Prostate gland (tissue), 2 donors: Measurements from ENCODE around the gene FMNL1. TPM values are rescaled to one million over a fixed set of nuclear protein-coding genes. Genes with fewer than 3 reads are reported as not detected.

Experiments
- DNase-seq: peaks from one replicate; pipeline ENCODE4 v3.0.0-alpha.2; 2019; ENCODE audit warnings: low spot score
- H3K27ac ChIP-seq, 2 donors: fragments of 200-600 bp; sonication (generic); 2 replicates each; pipeline ENCODE4 v1.5.1; 2017 to 2019
- H3K27me3 ChIP-seq: fragments of 200-600 bp; sonication (generic); replicated peaks from 2 replicates; pipeline ENCODE4 v1.5.1; 2019; ENCODE audit not compliant: insufficient read depth
- H3K36me3 ChIP-seq, 2 donors: fragments of 200-600 bp; sonication (generic); 1 replicate in 1 of 2; 2 replicates in 1 of 2; pipeline versions ENCODE4 v1.5.1 to v1.8.1; 2017 to 2019
- H3K4me1 ChIP-seq: fragments of 200-600 bp; sonication (generic); replicated peaks from 2 replicates; pipeline ENCODE4 v1.5.1; 2019
- H3K4me3 ChIP-seq, 2 donors: fragments of 200-600 bp; sonication (generic); 2 replicates each; pipeline ENCODE4 v1.5.1; 2017 to 2019
- H3K9me3 ChIP-seq: fragments of 200-600 bp; sonication (generic); 2 replicates; pipeline ENCODE4 v1.5.1; 2017
- POLR2A ChIP-seq: fragments of 450-650 bp; IDR thresholded peaks from one replicate; pipeline ENCODE4 v1.6.1; 2016; ENCODE audit warnings: antibody characterized with exemption, mild to moderate bottlenecking
- POLR2AphosphoS5 ChIP-seq: sonication (generic); formaldehyde crosslinking; IDR thresholded peaks from one replicate; pipeline ENCODE4 v1.6.1; 2017; ENCODE audit warnings: antibody characterized with exemption
- WGBS: methylation state at CpG from one replicate; pipeline ENCODE4 v1.1.5; 2018; 5-methylcytosine and 5-hydroxymethylcytosine counted together
- intact Hi-C: fragments of 100-400 bp; cut with DNase I; formaldehyde crosslinking; loops from one replicate; pipeline ENCODE4 v1.14.2; 2022
- total RNA-seq, 2 donors: library from RNA; depleted of rRNA; stranded (reverse); fragments of >200 nt; gene quantifications; one replicate each; pipeline ENCODE4 v1.1.0, GENCODE V29; 2016
- TF ChIP-seq, protein P1 (sequence below), 4 experiments: fragments of 200-600 bp in 2 of 4; fragments of 450-650 bp in 2 of 4; sonication (generic) in 2 of 4; IDR thresholded peaks; 1 replicate in 3 of 4; 2 replicates in 1 of 4; pipeline ENCODE4 v1.5.1; 2016 to 2019; ENCODE audit warnings: antibody characterized with exemption in 4 of 4, mild to moderate bottlenecking in 2 of 4, moderate library complexity in 2 of 4

FMNL1 gene
- total RNA-seq, 2 donors from 2014 or later: 3.6 to 12.2 TPM

DNA sequence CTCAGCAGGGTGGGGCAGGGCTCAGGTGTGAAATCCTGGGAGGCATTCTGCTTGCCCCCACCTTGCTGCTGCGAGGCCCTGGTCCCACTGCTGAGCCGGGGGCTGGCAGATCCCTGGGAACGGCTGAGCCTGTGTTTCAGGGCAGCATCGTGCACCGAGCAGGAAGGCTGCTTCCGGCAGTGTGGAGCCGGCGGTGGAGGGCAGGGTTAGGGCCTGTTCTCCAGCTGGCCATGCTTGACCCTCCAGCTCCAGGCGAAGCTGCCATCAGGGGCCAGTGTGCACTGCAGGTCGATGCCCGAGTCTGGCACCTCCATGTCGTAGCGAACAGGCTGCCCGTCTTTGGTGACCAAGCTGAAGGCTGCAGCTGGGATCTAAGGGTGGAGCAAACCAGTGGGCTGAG is 42.7 kb downstream of the FMNL1 start:
- Histone ChIP-seq H3K27ac (no peak overlapping the region), H3K27me3 (no peaks in the 10 kb centered on the region), H3K9me3 (no peaks in the 10 kb centered on the region), H3K4me1 (peaks cover 7% of the 10 kb centered on the region), H3K36me3 (peaks cover 11 to 16% of the 10 kb centered on the region in 2 donors), H3K4me3 (no peak overlapping the region)
- intact Hi-C loops: no loop called here
- WGBS: 84% methylated on average over 7 of the region's 14 CpGs
- DNase-seq: no peak
- TF ChIP-seq POLR2AphosphoS5: no peak
- TF ChIP-seq, protein P1, sequence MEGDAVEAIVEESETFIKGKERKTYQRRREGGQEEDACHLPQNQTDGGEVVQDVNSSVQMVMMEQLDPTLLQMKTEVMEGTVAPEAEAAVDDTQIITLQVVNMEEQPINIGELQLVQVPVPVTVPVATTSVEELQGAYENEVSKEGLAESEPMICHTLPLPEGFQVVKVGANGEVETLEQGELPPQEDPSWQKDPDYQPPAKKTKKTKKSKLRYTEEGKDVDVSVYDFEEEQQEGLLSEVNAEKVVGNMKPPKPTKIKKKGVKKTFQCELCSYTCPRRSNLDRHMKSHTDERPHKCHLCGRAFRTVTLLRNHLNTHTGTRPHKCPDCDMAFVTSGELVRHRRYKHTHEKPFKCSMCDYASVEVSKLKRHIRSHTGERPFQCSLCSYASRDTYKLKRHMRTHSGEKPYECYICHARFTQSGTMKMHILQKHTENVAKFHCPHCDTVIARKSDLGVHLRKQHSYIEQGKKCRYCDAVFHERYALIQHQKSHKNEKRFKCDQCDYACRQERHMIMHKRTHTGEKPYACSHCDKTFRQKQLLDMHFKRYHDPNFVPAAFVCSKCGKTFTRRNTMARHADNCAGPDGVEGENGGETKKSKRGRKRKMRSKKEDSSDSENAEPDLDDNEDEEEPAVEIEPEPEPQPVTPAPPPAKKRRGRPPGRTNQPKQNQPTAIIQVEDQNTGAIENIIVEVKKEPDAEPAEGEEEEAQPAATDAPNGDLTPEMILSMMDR (IDR thresholded peaks at IDR 0.05): no peak
- TF ChIP-seq POLR2A: no peak

DNA sequence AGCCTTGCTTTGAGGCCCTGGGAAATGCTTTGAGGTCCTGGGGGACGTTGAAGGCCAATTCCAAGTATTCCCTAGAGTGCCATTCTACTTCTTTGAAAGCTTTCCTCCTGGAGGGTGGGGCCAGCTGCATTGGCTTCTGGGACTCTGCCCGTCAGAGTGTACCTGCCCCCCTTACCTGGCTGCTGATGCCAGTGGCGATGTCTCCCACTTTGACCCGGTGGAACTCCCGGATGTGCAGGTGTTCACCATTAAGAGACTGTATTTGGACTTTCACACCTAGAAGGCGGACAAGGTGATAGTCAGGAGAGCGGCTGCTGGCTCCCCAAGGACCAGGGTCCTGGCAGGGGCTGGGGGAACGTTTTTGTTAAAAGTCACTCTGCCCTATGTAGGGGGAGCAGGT is 43.3 kb downstream of the FMNL1 start:
- no peak for TF ChIP-seq POLR2AphosphoS5
- TF ChIP-seq, protein P1 (IDR thresholded peaks at IDR 0.05): no peak
- TF ChIP-seq POLR2A: no peak
- intact Hi-C loops: no loop called here
- WGBS: 85% methylated on average over 8 of the region's 8 CpGs
- Histone ChIP-seq H3K36me3 (peaks cover 14 to 21% of the 10 kb centered on the region in 2 donors), H3K4me3 (no peak overlapping the region), H3K27ac (no peak overlapping the region), H3K9me3 (no peaks in the 10 kb centered on the region), H3K4me1 (peaks cover 7% of the 10 kb centered on the region), H3K27me3 (no peaks in the 10 kb centered on the region)
- no peak for DNase-seq

DNA sequence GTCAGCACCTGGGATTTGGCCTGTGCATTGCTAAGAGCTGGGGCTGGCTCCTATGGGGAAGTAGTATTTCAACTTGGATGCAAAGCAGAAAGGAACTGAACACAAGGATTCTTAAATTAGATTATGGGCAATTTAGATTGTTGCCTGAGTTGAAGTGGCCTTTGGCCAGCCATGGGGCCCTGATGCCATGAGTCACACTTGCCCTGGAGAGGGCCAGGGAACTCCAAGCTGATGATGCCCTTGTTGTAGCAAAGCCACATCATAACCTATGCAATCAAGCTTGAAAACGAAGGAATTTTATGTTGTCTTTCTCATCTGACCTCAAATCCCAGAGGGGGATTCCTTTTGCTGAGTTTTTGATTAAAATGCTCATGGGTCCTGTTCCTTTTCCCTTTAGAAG is 44.1 kb downstream of the FMNL1 start:
- Histone ChIP-seq H3K27me3 (no peaks in the 10 kb centered on the region), H3K4me1 (peaks cover 7% of the 10 kb centered on the region), H3K36me3 (peaks cover 16 to 22% of the 10 kb centered on the region in 2 donors), H3K27ac (no peak overlapping the region), H3K4me3 (no peak overlapping the region), H3K9me3 (no peaks in the 10 kb centered on the region)
- intact Hi-C loops: no loop called here
- DNase-seq: no peak
- 86% methylated on average over 1 of the region's 1 CpG for WGBS
- TF ChIP-seq, protein P1 (IDR thresholded peaks at IDR 0.05): no peak
- TF ChIP-seq POLR2A: no peak

DNA sequence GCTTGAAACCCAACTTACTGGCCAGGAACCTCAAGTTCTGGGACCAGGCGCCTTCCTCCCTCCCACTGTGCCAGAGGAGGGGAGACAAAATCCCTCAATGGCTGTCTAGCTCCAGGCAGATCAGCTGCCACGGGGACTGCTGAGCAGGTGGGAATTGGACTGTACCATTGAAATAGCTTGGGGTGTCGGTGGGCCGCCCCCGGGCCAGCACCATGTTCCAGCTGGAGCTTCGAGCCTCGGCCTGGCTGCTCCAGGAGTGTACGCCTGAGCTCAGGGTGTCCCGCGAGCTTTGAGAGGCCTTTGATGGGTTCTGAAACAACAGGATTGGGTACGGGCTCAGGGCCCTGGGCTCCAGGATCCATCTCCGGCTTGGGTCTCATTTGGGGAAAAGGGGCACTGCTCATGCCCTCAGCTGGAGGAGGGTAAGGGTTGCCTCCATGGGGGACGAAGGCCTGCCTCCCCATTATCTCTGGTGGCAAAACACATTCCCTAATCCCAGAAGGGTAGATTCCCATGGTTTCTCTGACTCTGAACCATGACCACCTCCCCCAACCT is 44.8 kb downstream of the FMNL1 start:
- no peak for DNase-seq
- intact Hi-C loops: no loop called here
- Histone ChIP-seq H3K27me3 (no peaks in the 10 kb centered on the region), H3K4me3 (no peak overlapping the region), H3K9me3 (no peaks in the 10 kb centered on the region), H3K4me1 (peaks cover 7% of the 10 kb centered on the region), H3K27ac (no peak overlapping the region), H3K36me3 (peaks cover 18 to 22% of the 10 kb centered on the region in 2 donors)
- TF ChIP-seq, protein P1 (IDR thresholded peaks at IDR 0.05): no peak
- TF ChIP-seq POLR2A: no peak
- no peak for TF ChIP-seq POLR2AphosphoS5
- 89% methylated on average over 13 of the region's 13 CpGs for WGBS

DNA sequence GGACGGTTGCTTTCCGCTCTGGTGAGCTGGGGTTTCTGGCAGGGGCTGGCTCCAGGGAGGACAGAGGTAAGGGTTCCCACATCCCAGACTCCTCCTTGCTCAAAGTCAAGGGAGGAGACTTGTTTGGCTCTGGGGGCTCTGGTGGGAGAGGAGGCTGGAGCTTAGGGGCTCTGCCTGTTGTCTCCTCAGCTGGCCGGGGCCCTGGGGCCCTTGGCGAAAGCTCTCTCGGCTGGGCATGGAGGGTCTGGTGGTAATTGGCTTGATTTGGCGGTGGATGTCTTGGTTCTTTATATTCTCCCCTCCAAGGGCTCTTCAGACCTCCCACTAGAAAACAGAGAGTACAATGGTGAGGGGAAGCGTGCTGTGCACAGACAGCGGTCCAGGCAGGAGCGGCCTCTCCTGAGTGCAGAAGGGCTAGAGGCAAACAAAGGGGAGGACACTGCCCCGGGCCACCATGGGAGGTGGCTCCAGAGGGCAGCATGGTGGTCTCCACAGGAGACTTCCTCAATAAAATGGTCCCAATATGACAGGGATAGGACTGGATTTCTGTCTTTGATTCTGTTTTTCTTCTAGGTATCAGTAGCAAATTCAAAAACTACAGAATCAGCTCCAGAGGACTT is 45.9 kb downstream of the FMNL1 start:
- H3K36me3 ChIP-seq: peaks cover 18 to 22% of the 10 kb centered on the region in 2 donors
- H3K9me3 ChIP-seq: no peaks in the 10 kb centered on the region
- intact Hi-C loops: no loop called here
- H3K4me3 ChIP-seq: no peak overlapping the region
- 89% methylated on average over 10 of the region's 10 CpGs for WGBS
- peaks cover 3% of the 10 kb centered on the region for H3K4me1 ChIP-seq
- no peaks in the 10 kb centered on the region for H3K27me3 ChIP-seq
- TF ChIP-seq POLR2AphosphoS5 (no peak), POLR2A (no peak)
- TF ChIP-seq, protein P1 (IDR thresholded peaks at IDR 0.05): no peak
- no peak overlapping the region for H3K27ac ChIP-seq
- no peak for DNase-seq
